Type B pancreatic cell (in vitro differentiated cells): ENCODE data around the gene ZNF280A. TPM values are rescaled to one million over a fixed set of nuclear protein-coding genes. Genes with fewer than 3 reads are reported as not detected.
A peak's percentile ranks its signal among the peaks of the same experiment; 100 is the strongest.
"Not testable (repeated sequence)": the region's sequence is repeated elsewhere in the genome, so short reads cannot be mapped to it uniquely, and the experiment has no call there.

Experiments
- DNase-seq: peaks from one replicate; pipeline ENCODE4 v3.0.0; 2021; ENCODE audit warnings: mixed read lengths; ENCODE audit not compliant: unreplicated experiment; ENCODE audit errors: extremely low spot score
- H3K27ac Mint-ChIP-seq: 2 replicates; pipeline ENCODE4 v1.8.0; 2021; ENCODE audit warnings: mild to moderate bottlenecking, mixed read lengths
- H3K27me3 Mint-ChIP-seq: 2 replicates; pipeline ENCODE4 v1.8.0; 2021; ENCODE audit warnings: mixed read lengths
- H3K36me3 Mint-ChIP-seq: 2 replicates; pipeline ENCODE4 v1.8.0; 2021; ENCODE audit warnings: mixed read lengths
- H3K4me1 Mint-ChIP-seq: one replicate; pipeline ENCODE4 v1.8.0; 2021; ENCODE audit warnings: mixed read lengths; ENCODE audit not compliant: unreplicated experiment
- H3K4me3 Mint-ChIP-seq: 2 replicates; pipeline ENCODE4 v1.8.0; 2021; ENCODE audit warnings: mild to moderate bottlenecking, mixed read lengths
- H3K9me3 Mint-ChIP-seq: 2 replicates; pipeline ENCODE4 v1.8.0; 2021; ENCODE audit warnings: mixed read lengths
- total RNA-seq: library from RNA; stranded (reverse); gene quantifications from 2 replicates; pipeline ENCODE4 v1.2.1, GENCODE V29; 2021; ENCODE audit warnings: low replicate concordance
- TF ChIP-seq, protein P1 (sequence below): fragments of 200-600 bp; sonication (generic); conservative IDR thresholded peaks from 2 replicates; pipeline ENCODE4 v1.5.0; 2021; ENCODE audit warnings: antibody characterized with exemption, mild to moderate bottlenecking

ZNF280A gene
- total RNA-seq, 1 donor from 2014 or later: not detected

DNA sequence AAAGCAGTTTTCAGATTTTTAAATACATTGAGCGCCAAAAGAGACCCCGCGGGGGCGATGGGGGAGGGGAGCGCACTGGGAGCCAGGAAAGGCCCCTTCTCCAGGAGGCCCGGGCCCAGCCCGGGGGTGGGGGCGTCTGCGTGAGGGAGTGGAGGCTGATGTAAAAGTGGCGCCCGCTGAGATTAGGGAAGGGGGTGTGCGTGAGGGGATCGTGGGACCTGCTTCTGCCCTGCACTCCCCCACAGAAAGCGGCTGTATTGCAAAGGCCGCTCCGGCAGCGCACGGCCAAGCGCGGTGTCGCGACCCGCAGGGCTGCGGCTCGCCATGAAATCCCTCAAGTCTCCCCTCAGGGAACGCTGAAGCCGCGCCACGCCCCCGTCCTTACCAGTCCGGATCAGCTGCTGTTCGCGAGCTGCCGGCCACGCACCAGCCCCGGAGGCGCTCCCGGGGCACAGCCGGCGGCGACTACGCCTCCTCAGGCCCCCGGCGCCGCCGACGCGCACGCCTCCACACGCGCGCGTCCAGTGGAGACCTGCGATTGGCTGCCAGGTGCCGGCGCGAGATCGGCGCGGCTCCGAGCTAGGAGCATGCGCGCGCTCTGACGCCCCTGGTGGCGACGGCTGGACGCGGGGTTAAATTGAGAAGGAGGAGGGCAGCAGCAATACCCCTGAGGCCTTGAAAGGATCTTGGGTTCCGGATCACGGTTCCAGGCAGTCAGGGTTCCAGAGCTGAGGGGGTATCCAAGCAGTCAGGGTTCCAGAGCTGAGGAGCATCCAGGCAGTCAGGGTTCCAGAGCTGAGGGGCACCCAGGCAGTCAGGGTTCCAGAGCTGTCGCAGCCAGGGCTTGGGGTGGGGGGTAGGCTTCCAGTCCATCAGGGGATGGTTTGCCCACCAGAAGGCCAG, 11.5 kb downstream of the ZNF280A start, which contains the start of gene ZNF280B:
TSS of gene ZNF280B (minus strand) at position 469 of the 903 bp plus-strand sequence. CDS start 19,344 bp downstream, outside the sequence.
- peak; percentile 90 for DNase-seq
- Mint-ChIP-seq H3K27ac (peak within 1 kb of the TSS; percentile 67), H3K4me3 (peak within 1 kb of the TSS; percentile 89), H3K9me3 (peaks cover 10% of the 10 kb centered on the region), H3K36me3 (peaks cover 26% of the 10 kb centered on the region), H3K4me1 (peaks cover 7% of the 10 kb centered on the region), H3K27me3 (peaks cover 29% of the 10 kb centered on the region)
- TF ChIP-seq, protein P1, sequence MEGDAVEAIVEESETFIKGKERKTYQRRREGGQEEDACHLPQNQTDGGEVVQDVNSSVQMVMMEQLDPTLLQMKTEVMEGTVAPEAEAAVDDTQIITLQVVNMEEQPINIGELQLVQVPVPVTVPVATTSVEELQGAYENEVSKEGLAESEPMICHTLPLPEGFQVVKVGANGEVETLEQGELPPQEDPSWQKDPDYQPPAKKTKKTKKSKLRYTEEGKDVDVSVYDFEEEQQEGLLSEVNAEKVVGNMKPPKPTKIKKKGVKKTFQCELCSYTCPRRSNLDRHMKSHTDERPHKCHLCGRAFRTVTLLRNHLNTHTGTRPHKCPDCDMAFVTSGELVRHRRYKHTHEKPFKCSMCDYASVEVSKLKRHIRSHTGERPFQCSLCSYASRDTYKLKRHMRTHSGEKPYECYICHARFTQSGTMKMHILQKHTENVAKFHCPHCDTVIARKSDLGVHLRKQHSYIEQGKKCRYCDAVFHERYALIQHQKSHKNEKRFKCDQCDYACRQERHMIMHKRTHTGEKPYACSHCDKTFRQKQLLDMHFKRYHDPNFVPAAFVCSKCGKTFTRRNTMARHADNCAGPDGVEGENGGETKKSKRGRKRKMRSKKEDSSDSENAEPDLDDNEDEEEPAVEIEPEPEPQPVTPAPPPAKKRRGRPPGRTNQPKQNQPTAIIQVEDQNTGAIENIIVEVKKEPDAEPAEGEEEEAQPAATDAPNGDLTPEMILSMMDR: peak; percentile 84

DNA sequence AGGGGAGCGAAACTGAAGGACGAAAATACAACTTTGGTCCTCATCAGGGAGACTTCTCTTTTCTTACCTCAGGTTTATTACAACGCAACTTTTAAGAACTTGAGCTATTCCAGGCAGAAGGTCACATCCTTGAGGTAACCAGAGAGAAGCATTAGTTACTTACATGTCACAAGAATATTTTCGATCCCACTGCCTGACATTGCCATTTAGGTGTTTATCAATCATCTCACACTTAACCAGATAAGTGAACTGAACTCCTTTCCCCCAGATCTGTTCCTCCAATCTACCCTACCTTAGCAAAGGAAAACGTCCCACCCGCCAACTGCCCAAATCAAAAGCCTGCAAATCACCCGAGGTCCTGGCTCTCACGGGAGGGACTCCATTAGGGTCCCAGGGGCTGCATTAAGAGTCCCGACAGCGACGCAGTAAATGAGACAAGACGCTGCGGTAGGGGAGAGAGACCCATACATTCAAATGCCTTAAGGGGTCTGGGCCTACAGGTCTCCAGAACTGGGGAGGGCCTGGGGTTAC, 12.3 kb downstream of the ZNF280A start:
- Mint-ChIP-seq H3K4me1 (peaks cover 7% of the 10 kb centered on the region), H3K27ac (peak overlapping the region; percentile 67)

DNA sequence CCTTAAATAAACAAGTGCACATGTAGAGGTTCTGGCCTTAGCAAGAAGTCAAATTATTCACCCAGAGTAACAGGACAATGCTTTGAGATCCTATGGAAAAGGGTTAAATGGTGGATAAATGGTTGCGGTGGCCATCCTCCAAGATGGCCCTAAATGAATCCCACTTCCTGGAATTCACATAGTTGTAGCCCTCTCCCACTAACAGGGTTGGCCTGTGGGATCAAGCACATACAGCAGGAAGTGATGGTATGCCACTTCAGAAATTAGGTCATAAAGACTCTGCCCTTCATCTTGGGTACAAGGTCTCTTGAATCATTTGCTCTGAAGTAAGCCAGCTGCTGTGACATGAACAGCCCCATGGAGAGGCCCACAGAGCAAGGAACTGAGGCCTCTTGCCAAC, 13.3 kb downstream of the ZNF280A start:
- peaks cover 7% of the 10 kb centered on the region for H3K4me1 Mint-ChIP-seq
- H3K27ac Mint-ChIP-seq: no peak overlapping the region
- no peak for DNase-seq
- H3K27me3 Mint-ChIP-seq: peaks cover 12% of the 10 kb centered on the region
- peaks cover 10% of the 10 kb centered on the region for H3K9me3 Mint-ChIP-seq
- TF ChIP-seq, protein P1: no peak
- peaks cover 36% of the 10 kb centered on the region for H3K36me3 Mint-ChIP-seq
- no peak overlapping the region for H3K4me3 Mint-ChIP-seq

More for the DNA sequence above, 12.3 kb downstream of the ZNF280A start:
- Mint-ChIP-seq H3K27me3 (peaks cover 23% of the 10 kb centered on the region), H3K9me3 (peaks cover 10% of the 10 kb centered on the region), H3K36me3 (peaks cover 33% of the 10 kb centered on the region), H3K4me3 (peak overlapping the region; percentile 89)
- DNase-seq: no peak
- TF ChIP-seq, protein P1: no peak

DNA sequence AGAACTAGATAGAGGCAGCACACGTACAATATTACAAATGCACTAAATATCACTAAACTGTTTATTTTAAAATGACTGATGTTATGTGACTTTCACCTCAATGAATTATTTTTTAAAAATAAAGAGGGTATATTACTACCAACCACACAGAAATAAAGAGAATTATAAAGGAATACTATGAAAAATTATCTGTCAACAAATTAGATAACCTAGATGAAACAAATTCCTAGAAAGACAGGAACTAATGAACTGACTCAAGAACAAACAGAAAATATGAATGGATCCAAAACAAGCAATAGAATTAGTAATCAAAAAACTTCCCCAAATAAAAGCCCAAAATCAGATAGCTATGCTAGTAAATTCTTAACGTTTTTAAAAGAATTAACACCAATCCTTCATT, 21.8 kb downstream of the ZNF280A start:
- no peak for DNase-seq
- H3K36me3 Mint-ChIP-seq: peaks cover 32% of the 10 kb centered on the region
- H3K9me3 Mint-ChIP-seq: no peaks in the 10 kb centered on the region
- no peaks in the 10 kb centered on the region for H3K4me1 Mint-ChIP-seq
- no peaks in the 10 kb centered on the region for H3K27me3 Mint-ChIP-seq
- H3K4me3 Mint-ChIP-seq: no peak overlapping the region
- TF ChIP-seq, protein P1: no peak
- no peak overlapping the region for H3K27ac Mint-ChIP-seq

DNA sequence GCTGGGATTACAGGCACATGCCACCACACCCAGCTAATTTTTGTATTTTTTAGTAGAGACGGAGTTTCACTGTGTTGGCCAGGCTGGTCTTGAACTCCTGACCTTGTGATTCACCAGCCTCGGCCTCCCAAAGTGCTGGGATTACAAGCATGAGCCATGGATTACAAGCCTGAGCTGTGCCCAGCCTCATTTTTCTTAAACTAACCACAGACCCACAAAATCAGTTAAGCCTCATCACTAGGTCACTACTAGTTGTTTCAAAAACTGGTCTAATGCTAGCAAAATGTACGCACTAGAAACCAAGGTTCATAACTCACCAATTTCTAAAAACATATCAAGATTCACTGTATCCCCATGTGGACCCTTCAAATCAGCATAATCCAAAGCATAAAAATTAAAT, 28.5 kb downstream of the ZNF280A start:
- H3K9me3 Mint-ChIP-seq, H3K4me1 Mint-ChIP-seq, H3K27me3 Mint-ChIP-seq, H3K27ac Mint-ChIP-seq, H3K4me3 Mint-ChIP-seq, DNase-seq: not testable (repeated sequence)
- peaks cover 23% of the 10 kb centered on the region for H3K36me3 Mint-ChIP-seq

DNA sequence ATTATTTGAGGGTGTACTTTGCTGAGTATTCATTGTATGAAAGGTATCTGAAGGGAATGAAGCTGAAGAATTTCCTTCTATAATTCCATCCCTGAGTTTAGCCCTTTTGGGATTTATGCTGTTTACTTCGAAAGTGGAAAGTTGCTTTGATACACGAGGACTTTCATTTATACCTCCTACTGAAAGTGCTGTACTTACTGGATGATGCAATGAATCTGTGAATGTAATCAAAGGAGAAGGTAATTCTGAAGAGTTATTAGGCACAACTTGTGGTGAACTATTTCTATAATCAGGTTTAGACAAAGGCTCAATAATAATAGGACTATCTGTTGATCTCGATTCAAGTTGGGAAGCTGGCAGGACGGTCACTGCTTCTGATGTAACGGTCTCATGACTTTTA, 31.3 kb downstream of the ZNF280A start:
- TF ChIP-seq, protein P1: no peak
- no peak overlapping the region for H3K27ac Mint-ChIP-seq
- no peaks in the 10 kb centered on the region for H3K27me3 Mint-ChIP-seq
- no peak for DNase-seq
- no peaks in the 10 kb centered on the region for H3K4me1 Mint-ChIP-seq
- peaks cover 25% of the 10 kb centered on the region for H3K36me3 Mint-ChIP-seq
- no peak overlapping the region for H3K4me3 Mint-ChIP-seq
- H3K9me3 Mint-ChIP-seq: no peaks in the 10 kb centered on the region
